ENCODE data around the gene MTUS2. TPM values are rescaled to one million over a fixed set of nuclear protein-coding genes. Genes with fewer than 3 reads are reported as not detected.

The MTUS2 gene
- polyA plus RNA-seq, 12 donors = 12.9 to 33.6 (median 20.1) TPM; not detected in 1

- DNase-seq = no peak
Measured at GRCh38 chr13:29021311-29021710, 201.2 kb downstream of the MTUS2 start.

DNA sequence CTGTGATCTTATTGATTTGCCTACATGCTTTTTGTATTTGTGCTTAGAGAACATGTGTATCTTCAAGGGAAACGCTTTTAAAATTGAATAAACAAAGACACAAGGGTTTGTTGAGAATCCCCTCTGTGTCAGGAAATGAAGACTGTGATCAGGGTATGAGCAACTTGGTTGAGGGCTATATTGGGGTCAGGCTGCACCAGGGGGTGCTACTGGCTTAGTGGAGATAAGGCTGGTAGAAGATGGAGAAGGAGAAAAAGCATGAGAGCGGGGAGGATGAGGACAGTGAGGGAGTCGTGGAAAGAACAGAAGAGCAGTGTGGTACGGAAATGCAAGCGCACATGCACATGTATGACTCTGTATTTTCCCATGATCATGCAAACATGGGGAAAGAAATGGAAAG lies 201.6 kb downstream of the MTUS2 start:
- DNase-seq = no peak

GRCh38 chr13:29022410-29022809 lies 202.3 kb downstream of the MTUS2 start:
- no peak for DNase-seq

- DNase-seq = no peak
Measured at GRCh38 chr13:29022968-29023367, 202.8 kb downstream of the MTUS2 start.

DNA sequence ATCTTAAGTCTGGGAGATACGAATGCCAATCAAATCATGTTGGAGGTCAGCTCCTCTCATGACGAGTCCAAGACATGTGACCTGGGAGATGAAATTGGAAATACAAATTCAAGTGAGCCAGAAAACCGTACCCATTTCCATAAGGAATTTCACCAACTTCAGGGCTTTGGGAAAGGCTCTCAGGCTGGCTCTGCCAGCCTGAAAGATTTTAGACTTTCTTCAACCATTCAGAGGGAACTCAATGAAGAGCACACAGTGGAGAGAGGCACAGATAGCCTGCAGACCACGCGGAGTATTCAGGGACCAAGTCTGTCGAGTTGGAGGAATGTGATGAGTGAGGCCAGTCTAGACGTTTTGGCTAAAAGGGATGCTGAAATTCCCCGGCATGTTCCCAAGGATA lies 204.6 kb downstream of the MTUS2 start:
- DNase-seq = no peak

GRCh38 chr13:29028868-29029267 lies 208.7 kb downstream of the MTUS2 start:
- DNase-seq = no peak

- no peak for DNase-seq
Measured at GRCh38 chr13:29038700-29039099, 218.6 kb downstream of the MTUS2 start.

DNA sequence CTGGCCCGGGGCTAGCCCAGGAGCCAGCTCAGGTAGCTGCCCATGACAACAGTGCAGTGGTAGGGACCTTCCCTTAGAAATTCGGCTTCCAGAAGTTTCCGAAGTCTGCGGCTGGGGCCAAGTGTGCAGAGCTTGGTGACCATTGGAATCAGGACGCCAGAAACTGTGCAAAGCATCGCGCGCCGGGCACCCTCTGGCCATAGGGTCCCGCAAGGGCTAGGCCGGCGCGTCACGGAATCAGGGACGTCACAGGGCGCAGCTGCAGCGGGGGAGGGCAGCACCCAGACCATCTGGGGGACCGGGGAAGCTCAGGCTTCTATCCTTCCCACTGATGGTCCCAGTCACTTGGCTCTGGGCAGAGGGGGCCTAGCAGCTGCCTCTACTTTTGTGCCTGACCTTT lies 219.1 kb downstream of the MTUS2 start:
- DNase-seq = no peak

DNA sequence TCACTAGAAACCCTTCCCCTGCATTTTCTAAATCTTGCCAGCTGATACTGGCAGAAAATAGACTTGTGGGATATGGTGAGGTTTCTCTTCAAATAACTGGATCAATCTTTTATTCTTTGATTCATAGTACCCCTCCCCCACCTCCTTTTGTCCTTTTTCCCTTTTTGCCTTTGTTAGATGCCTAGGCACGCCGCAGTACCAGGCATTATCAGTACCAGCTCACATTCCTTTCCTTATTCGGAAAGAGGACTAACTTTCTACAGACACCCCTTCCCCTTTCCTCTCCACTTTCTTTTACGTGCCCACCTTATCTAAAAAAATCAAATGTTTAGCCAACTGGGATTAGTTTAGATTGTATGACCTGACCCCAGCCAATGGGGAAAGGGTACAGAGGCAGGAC lies 226.4 kb downstream of the MTUS2 start:
- no peak for DNase-seq

DNA sequence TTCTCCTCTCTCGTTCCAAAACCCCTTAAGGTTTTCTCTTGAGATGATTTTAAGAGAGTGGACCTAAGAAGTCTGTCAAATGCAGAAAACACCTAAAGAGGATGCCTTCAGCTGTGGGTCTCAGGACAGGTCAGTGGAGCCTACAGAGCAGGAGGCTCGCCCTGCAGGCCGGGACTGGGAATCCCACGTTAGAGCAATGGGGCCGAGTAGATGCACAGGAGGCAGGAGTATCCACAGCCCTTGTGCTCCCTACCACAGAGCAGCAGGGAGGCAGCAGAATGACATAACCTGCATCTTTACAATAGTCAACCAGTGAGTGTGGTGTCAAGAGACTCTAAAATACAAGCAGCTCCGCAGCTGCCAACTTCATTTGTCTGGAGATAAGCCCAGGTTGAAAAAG lies 229.4 kb downstream of the MTUS2 start:
- DNase-seq = no peak

GRCh38 chr13:29050719-29051118 lies 230.6 kb downstream of the MTUS2 start:
- DNase-seq = no peak

GRCh38 chr13:29059800-29060199 lies 239.7 kb downstream of the MTUS2 start:
- DNase-seq = no peak

- no peak for DNase-seq
Measured at GRCh38 chr13:29065142-29065541, 245.0 kb downstream of the MTUS2 start.

- no peak for DNase-seq
Measured at GRCh38 chr13:29067306-29067945, 247.3 kb downstream of the MTUS2 start.

- no peak for DNase-seq
Measured at GRCh38 chr13:29073755-29074154, 253.6 kb downstream of the MTUS2 start.

DNA sequence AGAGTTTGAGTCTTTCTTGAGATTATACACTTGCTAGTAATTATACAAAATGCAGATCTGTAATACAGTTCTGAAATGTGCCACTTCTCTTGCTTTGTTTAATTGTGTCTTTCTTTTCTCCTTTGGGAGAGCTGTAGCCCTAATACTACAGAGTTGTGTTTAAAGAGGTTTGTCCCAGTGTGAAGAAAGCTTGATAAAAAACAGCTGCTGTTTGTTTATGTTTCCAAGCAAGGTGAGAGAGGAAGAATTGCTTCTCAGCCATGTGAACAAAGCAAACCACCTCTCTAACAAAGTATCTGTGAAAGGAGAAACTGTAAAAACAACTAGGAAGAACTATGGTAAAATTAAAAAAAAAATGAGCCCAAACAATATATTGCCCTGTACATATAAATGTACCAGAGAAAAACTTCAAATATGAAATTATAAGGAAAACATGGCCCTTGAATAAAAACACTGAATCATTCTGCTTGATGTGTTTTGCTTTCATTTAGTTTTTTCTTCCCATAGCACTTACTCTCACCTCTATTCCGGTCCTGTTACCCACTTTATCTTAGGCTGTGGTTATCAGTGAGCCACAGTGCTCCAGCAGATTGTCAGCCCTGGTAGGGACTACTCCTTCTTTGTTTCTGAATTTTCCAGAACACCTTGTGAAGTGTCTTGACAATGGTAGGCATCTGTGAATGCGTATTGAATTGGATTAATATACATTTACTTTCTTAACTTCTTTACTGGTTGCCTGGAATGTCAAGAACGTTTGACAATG lies 257.1 kb downstream of the MTUS2 start:
- no peak for DNase-seq

- DNase-seq = no peak
Measured at GRCh38 chr13:29081036-29081435, 260.9 kb downstream of the MTUS2 start.

DNA sequence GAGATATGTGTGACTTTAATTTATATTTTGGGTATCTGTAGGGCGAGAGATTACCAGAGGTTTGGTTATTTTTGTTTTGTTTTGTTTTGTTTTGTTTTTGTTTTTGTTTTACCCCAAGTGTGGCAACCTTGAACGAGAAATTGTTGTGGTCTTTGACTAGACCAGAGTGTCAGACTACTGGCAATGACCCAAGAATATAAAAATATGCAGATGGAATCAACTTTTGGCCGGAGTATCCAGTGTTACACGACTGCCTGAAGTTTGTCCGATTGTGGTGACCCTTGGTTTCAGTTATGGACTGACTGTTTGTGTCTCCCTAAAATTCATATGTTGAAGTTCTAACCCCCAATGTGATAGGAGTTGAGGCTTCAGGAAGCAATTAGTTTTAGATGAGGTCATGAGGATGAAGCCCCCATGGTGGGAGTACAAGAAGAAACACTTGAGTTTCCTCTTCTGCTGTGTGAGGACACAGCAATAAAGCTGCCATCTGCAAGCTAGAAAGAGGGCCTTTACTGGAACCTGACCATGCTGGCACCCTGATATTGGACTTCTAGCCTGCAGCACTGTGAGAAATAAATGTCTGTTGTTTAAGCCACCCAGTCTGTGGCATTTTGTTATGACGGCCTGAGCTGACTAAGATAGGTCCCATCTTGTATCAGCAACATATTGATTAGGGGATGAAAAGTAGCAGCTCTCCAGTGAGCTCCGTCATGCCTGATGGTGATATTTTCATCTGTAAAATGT lies 261.7 kb downstream of the MTUS2 start:
- DNase-seq = no peak

DNA sequence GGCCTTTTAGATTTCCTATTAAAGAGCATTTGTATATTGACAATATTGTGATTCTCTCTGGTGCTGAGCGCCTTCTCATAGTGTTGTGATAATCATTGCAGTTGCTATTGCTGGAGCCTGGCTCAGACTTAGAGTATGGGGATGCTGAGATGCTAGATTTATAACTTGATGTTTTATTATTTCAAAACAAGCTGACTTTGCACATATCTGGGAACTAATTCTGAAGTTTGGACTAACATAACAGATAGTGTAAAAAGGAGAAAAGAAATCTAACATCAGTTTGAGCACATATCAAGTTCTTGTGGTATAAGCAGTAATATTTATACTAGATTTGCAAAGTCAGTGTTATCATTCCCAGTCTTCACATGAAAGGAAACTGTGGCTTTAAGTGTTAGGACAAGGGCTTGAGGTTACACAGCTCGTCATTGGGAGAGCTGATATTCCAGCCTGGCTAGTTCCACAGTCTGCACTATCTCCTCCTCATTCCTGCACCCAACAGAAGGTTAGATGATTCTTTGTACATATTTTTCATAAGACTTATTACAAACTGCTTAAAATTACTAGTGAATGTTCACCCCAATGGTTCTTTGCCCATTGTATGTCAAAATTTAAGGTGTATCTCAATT lies 279.8 kb downstream of the MTUS2 start:
- no peak for DNase-seq

DNA sequence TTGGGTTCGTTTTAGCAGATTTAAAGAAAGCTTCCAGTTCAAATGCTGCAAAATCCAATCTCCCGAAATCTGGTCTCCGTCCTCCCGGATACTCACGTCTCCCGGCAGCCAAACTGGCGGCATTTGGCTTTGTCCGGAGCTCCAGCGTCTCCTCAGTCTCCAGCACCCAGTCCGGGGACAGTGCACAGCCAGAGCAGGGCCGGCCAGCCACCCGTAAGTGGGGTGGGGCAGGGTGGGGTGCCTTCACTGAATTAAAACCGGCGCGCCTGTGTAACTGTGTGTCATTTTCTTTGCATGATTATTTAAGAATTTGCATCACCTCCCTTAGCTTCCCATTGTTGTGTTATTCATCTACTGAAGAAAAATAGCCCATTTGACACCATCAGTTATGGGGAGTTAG lies 280.6 kb downstream of the MTUS2 start:
- no peak for DNase-seq

GRCh38 chr13:29101409-29101808 lies 281.3 kb downstream of the MTUS2 start:
- no peak for DNase-seq

DNA sequence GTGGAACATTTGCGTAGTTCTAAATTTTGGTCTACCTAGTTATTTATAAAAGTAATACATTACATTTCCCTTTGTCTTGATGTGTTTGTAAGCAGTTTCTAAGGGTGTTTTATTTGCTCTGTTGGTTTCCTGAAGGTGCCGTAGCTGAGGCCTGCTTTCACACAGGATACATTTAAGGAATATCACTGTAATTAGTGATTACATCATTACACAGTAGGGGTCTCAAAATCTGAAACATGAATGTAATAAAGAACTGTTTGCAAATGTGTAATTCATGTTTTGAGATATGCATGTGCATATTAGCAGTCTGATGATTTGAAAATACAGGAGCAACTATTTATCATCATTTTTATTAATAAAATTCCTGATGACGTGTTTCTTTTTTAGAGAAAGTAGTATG lies 281.8 kb downstream of the MTUS2 start:
- no peak for DNase-seq
